Tibial nerve (tissue), 3 donors: Measurements from ENCODE around the gene SMIM14.

Source experiments
- POLR2A ChIP-seq, 2 donors: fragments of 450-650 bp; IDR thresholded peaks; one replicate each; pipeline ENCODE4 v1.6.1; 2017; ENCODE audit warnings: antibody characterized with exemption in 2 of 2, mild to moderate bottlenecking in 2 of 2, moderate library complexity in 2 of 2
- TF ChIP-seq, protein P1 (sequence below), 5 experiments: fragments of 200-600 bp in 3 of 5; fragments of 450-650 bp in 2 of 5; sonication (generic) in 3 of 5; IDR thresholded peaks; one replicate each; pipeline ENCODE4 v1.5.1; 2016 to 2019; ENCODE audit warnings: antibody characterized with exemption in 5 of 5, mild to moderate bottlenecking in 3 of 5, moderate library complexity in 2 of 5

DNA sequence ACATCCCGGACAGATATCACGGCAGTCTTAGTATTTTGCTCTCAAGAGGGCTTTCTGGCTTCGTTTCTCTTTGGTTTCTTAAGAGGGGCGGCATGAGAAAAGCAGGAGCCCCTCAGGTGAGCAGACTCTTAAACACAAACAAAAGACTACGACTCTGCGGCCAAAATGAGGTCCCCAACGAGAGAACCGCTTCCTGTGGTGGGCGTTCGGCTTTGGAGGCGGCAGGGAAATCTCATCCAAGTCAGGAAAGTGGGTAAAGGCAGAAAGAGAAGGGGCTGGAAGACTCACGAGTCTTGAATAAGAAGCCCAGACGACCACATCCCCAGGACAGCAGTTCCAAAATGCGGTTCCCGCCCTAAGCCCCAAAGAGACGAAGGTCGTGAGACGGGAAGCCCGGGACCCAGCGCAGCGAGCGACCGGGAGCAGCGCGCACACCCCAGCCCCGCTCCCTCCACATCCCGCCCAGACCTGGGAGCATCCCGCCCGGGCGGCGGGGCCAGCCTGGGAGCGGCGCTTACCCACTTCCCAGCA lies 111.8 kb downstream of the SMIM14 start:
- no peak for TF ChIP-seq POLR2A (IDR thresholded peaks at IDR 0.05)
- TF ChIP-seq, protein P1, sequence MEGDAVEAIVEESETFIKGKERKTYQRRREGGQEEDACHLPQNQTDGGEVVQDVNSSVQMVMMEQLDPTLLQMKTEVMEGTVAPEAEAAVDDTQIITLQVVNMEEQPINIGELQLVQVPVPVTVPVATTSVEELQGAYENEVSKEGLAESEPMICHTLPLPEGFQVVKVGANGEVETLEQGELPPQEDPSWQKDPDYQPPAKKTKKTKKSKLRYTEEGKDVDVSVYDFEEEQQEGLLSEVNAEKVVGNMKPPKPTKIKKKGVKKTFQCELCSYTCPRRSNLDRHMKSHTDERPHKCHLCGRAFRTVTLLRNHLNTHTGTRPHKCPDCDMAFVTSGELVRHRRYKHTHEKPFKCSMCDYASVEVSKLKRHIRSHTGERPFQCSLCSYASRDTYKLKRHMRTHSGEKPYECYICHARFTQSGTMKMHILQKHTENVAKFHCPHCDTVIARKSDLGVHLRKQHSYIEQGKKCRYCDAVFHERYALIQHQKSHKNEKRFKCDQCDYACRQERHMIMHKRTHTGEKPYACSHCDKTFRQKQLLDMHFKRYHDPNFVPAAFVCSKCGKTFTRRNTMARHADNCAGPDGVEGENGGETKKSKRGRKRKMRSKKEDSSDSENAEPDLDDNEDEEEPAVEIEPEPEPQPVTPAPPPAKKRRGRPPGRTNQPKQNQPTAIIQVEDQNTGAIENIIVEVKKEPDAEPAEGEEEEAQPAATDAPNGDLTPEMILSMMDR (IDR thresholded peaks at IDR 0.05) = no peak
